Left lung (tissue), 10 donors: ENCODE measurements around the gene SAFB2. TPM values are rescaled to one million over a fixed set of nuclear protein-coding genes. Genes with fewer than 3 reads are reported as not detected.

ENCODE experiments used
- ATAC-seq: fragments of 200-7000 bp; cut with Tn5 transposase; one replicate; pipeline ENCODE4 v1.9.1; 2020; ENCODE audit warnings: moderate library complexity
- DNase-seq, 4 donors: peaks; one replicate each; pipeline ENCODE4 v3.0.0-alpha.2; 2013 to 2020
- H3K27ac ChIP-seq, 2 donors: fragments of 200-600 bp; sonication (generic) in 1 of 2; one replicate each; pipeline versions ENCODE4 v1.5.0 to v1.8.0; 2020 to 2021
- H3K27me3 ChIP-seq, 2 donors: fragments of 200-600 bp; sonication (generic) in 1 of 2; one replicate each; pipeline versions ENCODE4 v1.5.0 to v1.8.0; 2020 to 2021
- H3K36me3 ChIP-seq, 2 donors: fragments of 200-600 bp; sonication (generic) in 1 of 2; one replicate each; pipeline versions ENCODE4 v1.5.0 to v1.8.0; 2020 to 2021
- H3K4me1 ChIP-seq, 2 donors: fragments of 200-600 bp; one replicate each; pipeline ENCODE4 v1.8.0; 2021
- H3K4me3 ChIP-seq, 2 donors: fragments of 200-600 bp; sonication (generic) in 1 of 2; one replicate each; pipeline versions ENCODE4 v1.5.0 to v1.8.0; 2020 to 2021; ENCODE audit warnings: mild to moderate bottlenecking in 1 of 2
- H3K9me3 ChIP-seq, 2 donors: fragments of 200-600 bp; sonication (generic) in 1 of 2; one replicate each; pipeline versions ENCODE4 v1.5.0 to v1.8.0; 2020 to 2021
- CTCF ChIP-seq, 2 donors: fragments of 200-600 bp; sonication (generic) in 1 of 2; IDR thresholded peaks; one replicate each; pipeline versions ENCODE4 v1.5.0 to v1.8.0; 2021; ENCODE audit warnings: antibody characterized with exemption in 2 of 2
- intact Hi-C, 2 donors: fragments of 100-400 bp; cut with DNase I; formaldehyde crosslinking; loops; one replicate each; pipeline versions ENCODE4 v1.11.2 to v1.14.2; 2022
- polyA plus RNA-seq, 6 donors: library from polyadenylated mRNA; unstranded; fragments of 120-200 nt; gene quantifications; one replicate each; pipeline ENCODE4 v1.2.1, GENCODE V29; 2013; ENCODE audit not compliant: insufficient read length in 6 of 6
- total RNA-seq, 2 donors: library from RNA; stranded (reverse); fragmentation: NEBNext Ultra II Directional; extraction: Animal tissue kit (Norgen Biotek cat#: 25700); gene quantifications; one replicate each; pipeline ENCODE4 v1.2.1, GENCODE V29; 2021
- donor health status: DM: no; HTN: yes; CAD: no.
- donor health status: DM: no; HTN: no; CAD: no.

The SAFB2 gene
- total and polyA plus RNA-seq, 8 donors = 62.0 to 110 (median 84.8) TPM

GRCh38 chr19:5666921-5667610 lies 44.5 kb upstream of the SAFB2 start:
- Histone ChIP-seq H3K9me3 (no peaks in the 10 kb centered on the region), H3K36me3 (peaks cover 0 to 100% of the 10 kb centered on the region in 2 donors), H3K4me1 (no peaks in the 10 kb centered on the region), H3K4me3 (no peak overlapping the region), H3K27ac (no peak overlapping the region), H3K27me3 (no peaks in the 10 kb centered on the region)
- intact Hi-C loops = no loop called here
- no peak for TF ChIP-seq CTCF (IDR thresholded peaks at IDR 0.05)
- ATAC-seq = no peak
- DNase-seq = peak in 2 of 4 donors; percentile 9 to 72

- ATAC-seq = peak; percentile 72
- peaks cover 0 to 100% of the 10 kb centered on the region in 2 donors for H3K36me3 ChIP-seq
- no peak for TF ChIP-seq CTCF (IDR thresholded peaks at IDR 0.05)
These were observed 43.4 kb upstream of the SAFB2 start for GRCh38 chr19:5665781-5666513.

GRCh38 chr19:5664515-5664914 lies 41.9 kb upstream of the SAFB2 start:
- Histone ChIP-seq H3K9me3 (no peaks in the 10 kb centered on the region), H3K4me1 (no peaks in the 10 kb centered on the region), H3K27ac (no peak overlapping the region), H3K27me3 (no peaks in the 10 kb centered on the region), H3K36me3 (peaks cover 0 to 100% of the 10 kb centered on the region in 2 donors), H3K4me3 (no peak overlapping the region)
- ATAC-seq (no peak), DNase-seq (no peak)
- no peak for TF ChIP-seq CTCF (IDR thresholded peaks at IDR 0.05)
- intact Hi-C loops = no loop called here

More at GRCh38 chr19:5665781-5666513, 43.4 kb upstream of the SAFB2 start:
- intact Hi-C loops = no loop called here
- H3K4me3 ChIP-seq = no peak overlapping the region
- no peak overlapping the region for H3K27ac ChIP-seq
- no peak for DNase-seq
- H3K27me3 ChIP-seq = no peaks in the 10 kb centered on the region
- H3K4me1 ChIP-seq = no peaks in the 10 kb centered on the region
- no peaks in the 10 kb centered on the region for H3K9me3 ChIP-seq

- ATAC-seq (no peak), DNase-seq (peak in 1 of 4 donors; percentile 28)
- intact Hi-C loops = no loop called here
- H3K36me3 ChIP-seq = peaks cover 0 to 100% of the 10 kb centered on the region in 2 donors
- H3K4me3 ChIP-seq = no peak overlapping the region
- no peak overlapping the region for H3K27ac ChIP-seq
- no peaks in the 10 kb centered on the region for H3K27me3 ChIP-seq
- H3K4me1 ChIP-seq = no peaks in the 10 kb centered on the region
- TF ChIP-seq CTCF (IDR thresholded peaks at IDR 0.05) = no peak
- H3K9me3 ChIP-seq = no peaks in the 10 kb centered on the region
These were observed 41.3 kb upstream of the SAFB2 start for GRCh38 chr19:5663904-5664303.

- ATAC-seq = no peak
- H3K9me3 ChIP-seq = no peaks in the 10 kb centered on the region
- intact Hi-C loops = no loop called here
- no peaks in the 10 kb centered on the region for H3K4me1 ChIP-seq
- H3K4me3 ChIP-seq = no peak overlapping the region
- no peak overlapping the region for H3K27ac ChIP-seq
- H3K36me3 ChIP-seq = peaks cover 0 to 100% of the 10 kb centered on the region in 2 donors
- no peak for TF ChIP-seq CTCF (IDR thresholded peaks at IDR 0.05)
- no peaks in the 10 kb centered on the region for H3K27me3 ChIP-seq
- DNase-seq = no peak
These were observed 38.9 kb upstream of the SAFB2 start for GRCh38 chr19:5661483-5661882.
